CD14-positive monocyte (primary cell): Measurements from ENCODE around the gene HOGA1. TPM values are rescaled to one million over a fixed set of nuclear protein-coding genes. Genes with fewer than 3 reads are reported as not detected.
A peak's percentile ranks its signal among the peaks of the same experiment; 100 is the strongest.

Experiments
- DNase-seq, 3 donors: peaks; one replicate each; pipeline ENCODE4 v3.0.0-alpha.2; 2011 to 2022
- H2AFZ ChIP-seq: 2 replicates; pipeline ENCODE4 v1.6.0; 2012; ENCODE audit warnings: mild to moderate bottlenecking, low read depth, low read length, inconsistent platforms; ENCODE audit not compliant: insufficient read depth, poor library complexity, severe bottlenecking
- H3K27ac ChIP-seq, 2 donors: 1 replicate in 1 of 2; 2 replicates in 1 of 2; pipeline ENCODE4 v1.5.1; 2012 to 2013; ENCODE audit warnings: low read length in 2 of 2, control low read depth in 1 of 2, inconsistent platforms in 1 of 2, low read depth in 1 of 2, mild to moderate bottlenecking in 1 of 2
- H3K27me3 ChIP-seq, 2 donors: one replicate each; pipeline versions ENCODE4 v1.6.0 to v1.6.1; 2011 to 2013; ENCODE audit warnings: low read length in 2 of 2; ENCODE audit not compliant: control insufficient read depth in 2 of 2, insufficient read depth in 2 of 2
- H3K36me3 ChIP-seq, 2 donors: replicated peaks in 1 of 2; 1 replicate in 1 of 2; 2 replicates in 1 of 2; pipeline versions ENCODE4 v1.5.1 to v1.6.1; 2012 to 2013; ENCODE audit warnings: low read length in 2 of 2, control low read depth in 1 of 2, inconsistent platforms in 1 of 2, mild to moderate bottlenecking in 1 of 2; ENCODE audit not compliant: insufficient read depth in 2 of 2, control insufficient read depth in 1 of 2
- H3K4me1 ChIP-seq, 2 donors: 1 replicate in 1 of 2; 2 replicates in 1 of 2; pipeline versions ENCODE4 v1.5.1 to v1.6.1; 2012 to 2013; ENCODE audit warnings: low read length in 2 of 2, control low read depth in 1 of 2, inconsistent platforms in 1 of 2, mild to moderate bottlenecking in 1 of 2, moderate library complexity in 1 of 2; ENCODE audit not compliant: insufficient read depth in 2 of 2, control insufficient read depth in 1 of 2
- H3K4me2 ChIP-seq: replicated peaks from 2 replicates; pipeline ENCODE3; 2012; ENCODE audit warnings: low read length, moderate library complexity, mild to moderate bottlenecking; ENCODE audit not compliant: poor library complexity, severe bottlenecking; ENCODE audit errors: extremely low read depth
- H3K4me3 ChIP-seq, 3 experiments: fragments of 200-600 bp in 1 of 3; sonication (generic) in 1 of 3; replicated peaks in 1 of 3; 1 replicate in 2 of 3; 2 replicates in 1 of 3; pipeline ENCODE4 v1.5.1; 2011 to 2013; ENCODE audit warnings: low read length in 3 of 3, mild to moderate bottlenecking in 3 of 3, control low read depth in 2 of 3, low read depth in 2 of 3, inconsistent platforms in 1 of 3, moderate library complexity in 1 of 3
- H3K79me2 ChIP-seq: 2 replicates; pipeline ENCODE4 v1.6.0; 2012; ENCODE audit warnings: mild to moderate bottlenecking, control low read depth, inconsistent platforms, low read length, moderate library complexity; ENCODE audit not compliant: insufficient read depth
- H3K9ac ChIP-seq: 2 replicates; pipeline ENCODE4 v1.6.0; 2017; ENCODE audit warnings: low read length, mild to moderate bottlenecking; ENCODE audit not compliant: insufficient read depth, poor library complexity, severe bottlenecking
- H3K9me3 ChIP-seq, 2 donors: replicated peaks in 1 of 2; 1 replicate in 1 of 2; 2 replicates in 1 of 2; pipeline versions ENCODE4 v1.5.1 to v1.6.1; 2012 to 2013; ENCODE audit warnings: low read length in 2 of 2, control low read depth in 1 of 2; ENCODE audit not compliant: control insufficient read depth in 1 of 2, insufficient read depth in 1 of 2
- H4K20me1 ChIP-seq: 2 replicates; pipeline ENCODE4 v1.6.0; 2012; ENCODE audit warnings: mild to moderate bottlenecking, low read length, control low read depth, moderate library complexity; ENCODE audit not compliant: insufficient read depth
- H3K27ac Mint-ChIP-seq, 7 donors: one replicate each; pipeline ENCODE4 v1.8.0; 2020; ENCODE audit warnings: mild to moderate bottlenecking in 7 of 7, mixed read lengths in 7 of 7, moderate library complexity in 6 of 7, inconsistent platforms in 2 of 7
- H3K27me3 Mint-ChIP-seq, 3 donors: one replicate each; pipeline ENCODE4 v1.8.0; 2021 to 2022; ENCODE audit warnings: low read depth in 3 of 3, mild to moderate bottlenecking in 3 of 3, mixed read lengths in 3 of 3, moderate library complexity in 3 of 3, inconsistent platforms in 1 of 3
- H3K36me3 Mint-ChIP-seq, 2 donors: one replicate each; pipeline ENCODE4 v1.8.0; 2020; ENCODE audit warnings: mixed read lengths in 2 of 2, inconsistent platforms in 1 of 2, mild to moderate bottlenecking in 1 of 2
- H3K4me1 Mint-ChIP-seq: one replicate; pipeline ENCODE4 v1.8.0; 2020; ENCODE audit warnings: mild to moderate bottlenecking, mixed read lengths
- H3K4me3 Mint-ChIP-seq, 2 donors: one replicate each; pipeline ENCODE4 v1.8.0; 2020; ENCODE audit warnings: mild to moderate bottlenecking in 2 of 2, mixed read lengths in 2 of 2, moderate library complexity in 1 of 2
- H3K9me3 Mint-ChIP-seq, 7 donors: one replicate each; pipeline ENCODE4 v1.8.0; 2020 to 2022; ENCODE audit warnings: mixed read lengths in 7 of 7, mild to moderate bottlenecking in 6 of 7, moderate library complexity in 6 of 7, inconsistent platforms in 2 of 7
- CTCF ChIP-seq: fragments of 200-600 bp; IDR thresholded peaks from one replicate; pipeline ENCODE4 v1.8.0; 2022; ENCODE audit warnings: antibody characterized with exemption, mild to moderate bottlenecking
- WGBS: methylation state at CpG from one replicate; pipeline ENCODE4 v1.1.5; 2013; ENCODE audit warnings: missing lambda C conversion rate; ENCODE audit not compliant: insufficient coverage; 5-methylcytosine and 5-hydroxymethylcytosine counted together
- intact Hi-C, 2 donors: fragments of 100-400 bp; cut with micrococcal nuclease; formaldehyde crosslinking; loops; one replicate each; pipeline versions ENCODE4 v1.15.0 to v1.15.1; 2023
- polyA plus RNA-seq, 3 donors: library from polyadenylated mRNA; depleted of rRNA in 1 of 3; unstranded in 2 of 3; stranded (reverse) in 1 of 3; fragments of 300-500 nt in 2 of 3; fragments of >200 nt in 1 of 3; fragmentation: Illumina TruSeq in 2 of 3; gene quantifications; 1 replicate in 2 of 3; 2 replicates in 1 of 3; pipeline ENCODE4 v1.2.3, GENCODE V29; 2012 to 2021

Gene HOGA1
- polyA plus RNA-seq, 3 donors = not detected

GRCh38 chr10:97570789-97571471 lies 13.3 kb upstream of the HOGA1 start:
- H4K20me1 ChIP-seq = peaks cover 4% of the 10 kb centered on the region
- intact Hi-C loops = loop anchor here in 1 of 2 donors (10.0 kb wide), 2 partner anchors 94 to 164 kb away; partner anchors contain the start of gene ZFYVE27
- no peak overlapping the region for H3K4me2 ChIP-seq
- Mint-ChIP-seq H3K9me3 (no peaks in the 10 kb centered on the region), H3K27me3 (peaks cover 0 to 2% (median 0%) of the 10 kb centered on the region in 3 donors), H3K4me3 (no peak overlapping the region), H3K4me1 (no peaks in the 10 kb centered on the region), H3K27ac (peak overlapping the region in 1 of 7 donors; percentile 27), H3K36me3 (peaks cover 27 to 39% of the 10 kb centered on the region in 2 donors)
- peaks cover 28 to 44% of the 10 kb centered on the region in 2 donors for H3K36me3 ChIP-seq
- H3K79me2 ChIP-seq = no peaks in the 10 kb centered on the region
- H3K27ac ChIP-seq = no peak overlapping the region
- H2AFZ ChIP-seq = no peak overlapping the region
- TF ChIP-seq CTCF = no peak
- H3K9me3 ChIP-seq = no peaks in the 10 kb centered on the region
- H3K4me1 ChIP-seq = no peaks in the 10 kb centered on the region
- WGBS = 97% methylated on average over 4 of the region's 5 CpGs
- H3K4me3 ChIP-seq = no peak overlapping the region
- H3K27me3 ChIP-seq = no peaks in the 10 kb centered on the region
- no peak overlapping the region for H3K9ac ChIP-seq
- no peak for DNase-seq

GRCh38 chr10:97571622-97572021 lies 12.6 kb upstream of the HOGA1 start:
- Histone ChIP-seq H3K27ac (no peak overlapping the region), H2AFZ (no peak overlapping the region), H3K9ac (no peak overlapping the region), H3K4me3 (no peak overlapping the region), H3K9me3 (no peaks in the 10 kb centered on the region), H3K4me2 (no peak overlapping the region), H3K79me2 (no peaks in the 10 kb centered on the region), H3K4me1 (no peaks in the 10 kb centered on the region), H4K20me1 (peaks cover 4% of the 10 kb centered on the region), H3K36me3 (peaks cover 28 to 44% of the 10 kb centered on the region in 2 donors), H3K27me3 (no peaks in the 10 kb centered on the region)
- DNase-seq = no peak
- Mint-ChIP-seq H3K27me3 (peaks cover 0 to 3% (median 0%) of the 10 kb centered on the region in 3 donors), H3K9me3 (no peaks in the 10 kb centered on the region), H3K27ac (peak overlapping the region in 2 of 7 donors; percentile 26 to 66), H3K4me3 (no peak overlapping the region), H3K36me3 (peaks cover 27 to 39% of the 10 kb centered on the region in 2 donors), H3K4me1 (no peaks in the 10 kb centered on the region)
- no peak for TF ChIP-seq CTCF
- 97% methylated on average over 3 of the region's 3 CpGs for WGBS
- intact Hi-C loops = loop anchor here in 1 of 2 donors (10.0 kb wide), 2 partner anchors 93 to 163 kb away; partner anchors contain the start of gene ZFYVE27
